COLO668 (cell line): Measurements from ENCODE around the gene PPEF2.
A peak's percentile ranks its signal among the peaks of the same experiment; 100 is the strongest.

ENCODE experiments used
- DNase-seq: peaks from one replicate; lab custom pipeline; 2025; ENCODE audit not compliant: unreplicated experiment; lab: John Stamatoyannopoulos, UW

PPEF2 gene

DNA sequence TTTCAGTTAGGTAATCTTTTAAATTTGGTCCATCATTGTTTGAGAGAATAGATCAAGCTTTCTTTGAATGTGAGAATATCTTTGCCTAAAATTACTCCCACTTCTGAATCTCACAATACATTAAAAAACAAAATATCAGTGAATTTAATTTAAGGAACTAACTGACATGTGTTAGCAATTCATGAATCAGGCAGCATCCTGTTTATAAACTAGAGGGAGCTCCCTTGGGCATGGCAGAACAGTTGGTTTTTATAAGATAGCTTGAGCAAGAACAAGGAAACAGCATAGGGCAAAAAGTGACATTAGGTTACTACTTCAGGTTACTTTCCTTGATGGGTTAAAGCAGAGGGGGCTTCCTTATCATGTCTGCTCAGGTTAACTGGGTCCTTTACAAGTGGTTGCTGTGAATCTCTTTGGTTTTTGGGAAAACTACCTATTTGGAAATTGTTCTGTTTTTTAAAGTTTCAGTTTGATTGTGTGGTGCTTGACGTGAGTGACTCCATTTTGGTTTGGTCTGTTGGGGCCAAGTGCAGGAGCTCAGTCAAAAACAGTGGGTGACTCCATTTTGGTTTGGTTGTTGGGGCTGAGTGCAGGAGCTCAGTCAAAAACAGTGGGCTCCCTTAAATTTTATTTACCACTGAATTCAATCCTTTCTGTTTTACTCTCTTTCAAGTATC is 68.0 kb downstream of the PPEF2 start:
- no peak for DNase-seq

DNA sequence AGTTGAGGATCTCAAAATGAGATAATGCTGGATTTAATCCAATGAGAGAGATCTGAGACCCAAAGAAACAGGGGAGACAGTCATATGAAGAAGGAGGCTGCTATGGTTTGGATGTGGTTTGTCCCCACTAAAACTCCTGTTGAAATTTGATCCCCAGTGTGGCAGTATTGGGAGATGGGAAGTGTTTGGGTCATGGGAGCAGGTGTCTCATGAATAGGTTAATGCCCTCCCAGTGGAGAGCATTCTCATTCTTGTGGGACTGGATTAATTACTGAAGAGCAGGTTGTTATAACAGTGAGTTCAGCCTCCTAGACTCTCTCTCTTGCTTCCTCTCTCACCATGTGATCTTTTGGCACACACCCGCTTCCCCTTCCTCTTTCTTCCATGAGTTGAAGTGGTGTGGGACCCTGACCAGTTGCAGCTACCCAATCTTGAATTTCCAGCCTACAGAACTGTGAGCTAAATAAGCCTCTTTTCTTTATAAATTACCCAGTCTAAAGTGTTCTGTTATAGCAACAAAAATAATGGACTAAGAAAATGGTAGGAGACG is 70.3 kb downstream of the PPEF2 start:
- peak; percentile 46 for DNase-seq

GRCh38 chr4:75830906-75831305 is 71.3 kb downstream of the PPEF2 start:
- no peak for DNase-seq

- DNase-seq: no peak
Measured at GRCh38 chr4:75823812-75824211, 78.4 kb downstream of the PPEF2 start.

DNA sequence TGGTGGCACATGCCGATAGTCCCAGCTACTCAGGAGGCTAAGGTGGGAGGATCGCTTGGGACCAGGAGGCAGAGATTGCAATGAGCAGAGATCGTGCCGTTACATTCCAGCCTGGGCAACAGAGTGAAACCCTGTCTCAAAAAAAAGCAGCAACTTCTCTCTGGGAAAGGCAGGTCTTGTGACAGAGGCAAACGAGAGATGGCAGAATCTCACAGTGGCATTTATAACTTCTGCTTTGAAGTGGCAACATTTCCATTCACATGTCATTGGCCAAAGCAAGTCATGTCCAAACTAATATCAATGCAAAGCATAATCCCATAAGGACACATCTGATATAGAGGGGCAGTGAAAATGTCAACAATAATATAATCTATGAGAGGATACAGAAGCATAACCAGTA is 79.8 kb downstream of the PPEF2 start:
- DNase-seq: no peak

GRCh38 chr4:75821966-75822365 is 80.3 kb downstream of the PPEF2 start:
- DNase-seq: no peak

DNA sequence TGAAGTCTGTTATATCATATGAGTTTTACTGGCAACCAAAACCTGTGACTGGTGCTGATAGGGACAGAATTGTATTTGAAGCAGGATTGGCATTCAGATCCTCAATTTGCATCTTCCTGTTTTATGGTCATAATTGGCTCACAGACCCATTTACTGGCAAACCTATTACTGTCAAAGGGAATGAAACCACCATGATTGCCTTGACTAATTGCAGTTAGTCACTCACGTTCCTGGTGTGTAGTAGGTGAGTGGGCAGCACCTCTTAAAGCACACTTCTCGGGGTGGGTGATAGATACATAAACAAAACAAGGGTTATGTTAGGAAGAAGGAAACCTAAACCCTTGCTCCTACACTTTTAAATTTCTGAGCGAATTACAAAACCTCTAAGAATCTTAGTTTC is 81.0 kb downstream of the PPEF2 start:
- DNase-seq: no peak

DNA sequence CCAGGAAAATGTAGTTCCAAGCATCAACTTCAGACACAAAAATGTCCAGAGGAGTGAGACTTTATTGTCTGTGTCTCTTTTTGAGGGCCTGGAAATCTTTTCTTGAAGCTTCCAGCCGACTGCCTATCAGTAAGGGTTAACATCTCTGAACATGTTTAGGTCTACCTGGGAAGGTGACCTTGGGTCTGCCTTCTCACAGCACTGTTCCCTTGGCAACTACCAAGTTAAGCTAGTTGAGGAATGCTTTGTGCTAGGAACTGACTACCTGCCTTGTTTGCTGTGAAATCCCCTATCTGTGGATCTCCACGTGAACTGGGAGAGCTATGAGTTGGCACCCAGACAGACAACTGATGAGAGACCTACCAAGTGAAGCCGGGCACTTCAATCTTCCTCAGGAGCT is 81.6 kb downstream of the PPEF2 start:
- DNase-seq: no peak

DNA sequence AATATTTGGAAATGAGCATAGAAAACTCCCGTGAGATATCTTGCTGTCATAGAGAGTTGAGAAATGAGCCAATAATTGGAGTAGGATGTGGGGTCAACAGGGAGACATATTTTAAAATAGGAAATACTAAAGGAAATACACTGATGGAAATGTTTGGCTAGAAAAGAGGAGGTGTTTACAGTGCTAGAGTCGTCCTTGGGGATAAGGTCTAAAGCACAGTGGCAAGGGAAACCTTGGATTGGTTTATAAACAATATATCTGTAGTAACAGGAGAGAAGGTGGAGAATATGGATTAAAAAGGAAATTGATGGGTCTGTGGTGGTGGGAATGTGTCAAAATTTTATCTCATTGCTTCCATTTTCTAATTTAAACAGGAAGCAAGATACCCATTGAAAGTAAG is 82.1 kb downstream of the PPEF2 start:
- no peak for DNase-seq

DNA sequence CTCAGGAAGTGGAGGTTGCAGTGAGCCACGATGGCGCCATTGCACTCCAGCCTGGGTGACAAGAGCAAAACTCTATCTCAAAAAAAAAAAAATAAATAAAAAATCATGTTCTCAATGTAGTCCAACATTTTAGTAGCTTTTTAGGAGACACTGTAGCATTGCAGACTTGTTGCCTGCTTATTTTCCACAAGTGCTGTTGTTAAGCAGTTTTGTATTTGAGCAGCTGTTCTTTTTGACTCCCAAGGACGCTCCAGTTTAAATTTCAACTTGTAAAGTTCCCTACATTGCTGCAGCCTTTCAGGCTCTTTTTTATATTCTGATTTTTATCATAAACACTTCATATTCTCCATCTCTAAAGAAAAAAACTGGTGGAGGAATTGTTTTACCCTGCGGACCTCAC is 83.1 kb downstream of the PPEF2 start:
- no peak for DNase-seq

DNA sequence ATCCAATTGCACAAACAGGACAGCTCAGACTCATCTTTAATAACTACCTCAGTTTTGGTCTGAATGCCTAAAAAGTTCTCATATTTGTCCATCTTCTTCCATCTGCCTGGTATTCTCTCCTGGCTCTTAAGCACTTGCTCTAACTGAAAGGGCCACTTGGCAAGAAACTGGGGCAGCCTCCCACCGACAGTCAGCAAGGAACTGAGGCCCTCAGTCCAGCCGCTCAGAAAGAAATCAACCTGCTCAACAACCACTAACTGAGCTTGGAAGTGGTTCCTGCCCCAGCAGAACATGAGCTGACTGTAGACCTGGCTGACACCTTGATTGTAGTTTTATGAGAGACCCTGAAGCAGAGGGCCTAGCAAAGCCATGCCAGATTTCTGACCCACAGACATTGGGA is 84.4 kb downstream of the PPEF2 start:
- no peak for DNase-seq
